ENCODE results near the gene ANLN.

GRCh38 chr7:36406156-36406555, 16.5 kb downstream of the ANLN start:
- TF ChIP-seq POLR2AphosphoS5 (IDR thresholded peaks at IDR 0.05; ENCODE audit: low read depth, low read length) (no peak), SIN3A (IDR thresholded peaks at IDR 0.05; ENCODE audit: borderline replicate concordance, insufficient read depth, low read length) (no peak), REST (IDR thresholded peaks at IDR 0.05; ENCODE audit: insufficient read depth in 1 of 2, low read depth in 2 of 2, low read length in 2 of 2) (no peak)
